HL-60 (cell line): ENCODE measurements around the gene STOML1.

Experiments
- DNase-seq, 2 experiments: peaks; one replicate each; pipeline ENCODE4 v3.0.0-alpha.2; 2010 to 2020; ENCODE audit warnings: low read depth in 1 of 2, low spot score in 1 of 2
- H3K27ac ChIP-seq: fragments of 250-450 bp; sonication (Bioruptor Pico); replicated peaks from 2 replicates; pipeline ENCODE4 v1.5.1; 2020; ENCODE audit warnings: mild to moderate bottlenecking, moderate library complexity
- H3K27me3 ChIP-seq: fragments of 250-450 bp; sonication (Bioruptor Pico); 2 replicates; pipeline ENCODE4 v1.5.1; 2021; ENCODE audit warnings: mild to moderate bottlenecking, moderate library complexity; ENCODE audit not compliant: insufficient read depth, poor library complexity, severe bottlenecking
- H3K4me3 ChIP-seq: replicated peaks from 2 replicates; pipeline ENCODE4 v1.5.1; 2011; ENCODE audit warnings: mild to moderate bottlenecking, control low read depth, low read length; ENCODE audit not compliant: insufficient read depth
- GABPA ChIP-seq: IDR thresholded peaks from 2 replicates; pipeline ENCODE4 v1.6.1; 2012; ENCODE audit warnings: low read depth
- POLR2AphosphoS5 ChIP-seq: IDR thresholded peaks from 2 replicates; pipeline ENCODE4 v1.6.1; 2012; ENCODE audit warnings: low read depth
- SPI1 ChIP-seq: IDR thresholded peaks from 2 replicates; pipeline ENCODE4 v1.6.1; 2012; ENCODE audit warnings: low read depth, mild to moderate bottlenecking, borderline replicate concordance
- TF ChIP-seq, protein P1 (sequence below): IDR thresholded peaks from one replicate; pipeline ENCODE4 v1.5.1; 2011; ENCODE audit warnings: low read length, control low read depth, inconsistent platforms; ENCODE audit not compliant: insufficient read depth
- TF ChIP-seq, protein P2 (sequence below): IDR thresholded peaks from 2 replicates; pipeline ENCODE4 v1.6.1; 2012; ENCODE audit warnings: low read depth; ENCODE audit not compliant: insufficient replicate concordance

Gene STOML1

DNA sequence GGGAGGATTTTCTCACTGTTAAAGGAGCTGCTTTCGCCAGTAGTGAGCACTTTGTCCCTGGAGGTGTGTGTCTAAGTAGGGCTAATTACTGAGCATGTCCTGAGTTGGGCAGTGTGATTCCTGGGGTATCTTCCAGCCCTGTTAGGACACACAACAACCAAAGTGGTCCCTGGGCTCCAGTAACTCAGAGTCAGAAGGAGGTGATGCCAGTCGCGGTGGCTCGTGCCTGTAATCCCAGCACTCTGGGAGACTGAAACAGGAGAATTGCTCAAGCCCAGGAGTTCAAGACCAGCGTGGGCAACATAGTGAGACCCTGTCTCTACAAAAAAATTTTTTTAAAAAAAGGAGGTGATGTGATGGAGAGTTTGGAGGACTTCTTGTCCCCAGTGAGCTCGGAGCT, 40.0 kb upstream of the STOML1 start:
- TF ChIP-seq, protein P1, sequence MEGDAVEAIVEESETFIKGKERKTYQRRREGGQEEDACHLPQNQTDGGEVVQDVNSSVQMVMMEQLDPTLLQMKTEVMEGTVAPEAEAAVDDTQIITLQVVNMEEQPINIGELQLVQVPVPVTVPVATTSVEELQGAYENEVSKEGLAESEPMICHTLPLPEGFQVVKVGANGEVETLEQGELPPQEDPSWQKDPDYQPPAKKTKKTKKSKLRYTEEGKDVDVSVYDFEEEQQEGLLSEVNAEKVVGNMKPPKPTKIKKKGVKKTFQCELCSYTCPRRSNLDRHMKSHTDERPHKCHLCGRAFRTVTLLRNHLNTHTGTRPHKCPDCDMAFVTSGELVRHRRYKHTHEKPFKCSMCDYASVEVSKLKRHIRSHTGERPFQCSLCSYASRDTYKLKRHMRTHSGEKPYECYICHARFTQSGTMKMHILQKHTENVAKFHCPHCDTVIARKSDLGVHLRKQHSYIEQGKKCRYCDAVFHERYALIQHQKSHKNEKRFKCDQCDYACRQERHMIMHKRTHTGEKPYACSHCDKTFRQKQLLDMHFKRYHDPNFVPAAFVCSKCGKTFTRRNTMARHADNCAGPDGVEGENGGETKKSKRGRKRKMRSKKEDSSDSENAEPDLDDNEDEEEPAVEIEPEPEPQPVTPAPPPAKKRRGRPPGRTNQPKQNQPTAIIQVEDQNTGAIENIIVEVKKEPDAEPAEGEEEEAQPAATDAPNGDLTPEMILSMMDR: no peak
- no peak for TF ChIP-seq POLR2AphosphoS5
- TF ChIP-seq GABPA: no peak
- TF ChIP-seq SPI1: no peak
- TF ChIP-seq, protein P2, sequence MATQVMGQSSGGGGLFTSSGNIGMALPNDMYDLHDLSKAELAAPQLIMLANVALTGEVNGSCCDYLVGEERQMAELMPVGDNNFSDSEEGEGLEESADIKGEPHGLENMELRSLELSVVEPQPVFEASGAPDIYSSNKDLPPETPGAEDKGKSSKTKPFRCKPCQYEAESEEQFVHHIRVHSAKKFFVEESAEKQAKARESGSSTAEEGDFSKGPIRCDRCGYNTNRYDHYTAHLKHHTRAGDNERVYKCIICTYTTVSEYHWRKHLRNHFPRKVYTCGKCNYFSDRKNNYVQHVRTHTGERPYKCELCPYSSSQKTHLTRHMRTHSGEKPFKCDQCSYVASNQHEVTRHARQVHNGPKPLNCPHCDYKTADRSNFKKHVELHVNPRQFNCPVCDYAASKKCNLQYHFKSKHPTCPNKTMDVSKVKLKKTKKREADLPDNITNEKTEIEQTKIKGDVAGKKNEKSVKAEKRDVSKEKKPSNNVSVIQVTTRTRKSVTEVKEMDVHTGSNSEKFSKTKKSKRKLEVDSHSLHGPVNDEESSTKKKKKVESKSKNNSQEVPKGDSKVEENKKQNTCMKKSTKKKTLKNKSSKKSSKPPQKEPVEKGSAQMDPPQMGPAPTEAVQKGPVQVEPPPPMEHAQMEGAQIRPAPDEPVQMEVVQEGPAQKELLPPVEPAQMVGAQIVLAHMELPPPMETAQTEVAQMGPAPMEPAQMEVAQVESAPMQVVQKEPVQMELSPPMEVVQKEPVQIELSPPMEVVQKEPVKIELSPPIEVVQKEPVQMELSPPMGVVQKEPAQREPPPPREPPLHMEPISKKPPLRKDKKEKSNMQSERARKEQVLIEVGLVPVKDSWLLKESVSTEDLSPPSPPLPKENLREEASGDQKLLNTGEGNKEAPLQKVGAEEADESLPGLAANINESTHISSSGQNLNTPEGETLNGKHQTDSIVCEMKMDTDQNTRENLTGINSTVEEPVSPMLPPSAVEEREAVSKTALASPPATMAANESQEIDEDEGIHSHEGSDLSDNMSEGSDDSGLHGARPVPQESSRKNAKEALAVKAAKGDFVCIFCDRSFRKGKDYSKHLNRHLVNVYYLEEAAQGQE: no peak
- Histone ChIP-seq H3K27me3 (no peaks in the 10 kb centered on the region), H3K4me3 (no peak overlapping the region), H3K27ac (no peak overlapping the region)
- DNase-seq: no peak

DNA sequence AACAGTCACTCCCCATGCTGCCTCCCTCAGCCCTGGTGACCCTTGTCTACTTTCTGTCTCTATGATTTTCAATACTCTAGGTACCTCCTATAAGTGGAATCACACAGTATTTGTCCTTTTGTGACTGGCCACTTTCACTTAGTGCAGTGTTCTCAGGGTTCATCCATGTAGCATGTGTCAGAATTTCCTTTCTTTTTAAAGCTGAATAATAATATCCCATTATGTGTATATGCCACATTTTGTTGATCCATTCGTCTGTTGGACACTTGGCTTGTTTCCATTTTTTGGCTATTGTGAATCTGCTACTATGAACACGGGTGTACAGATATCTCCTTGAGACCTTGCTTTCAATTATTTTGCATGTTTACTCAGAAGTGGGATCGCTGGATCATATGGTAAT, 36.6 kb upstream of the STOML1 start:
- no peak overlapping the region for H3K27ac ChIP-seq
- DNase-seq: no peak
- no peaks in the 10 kb centered on the region for H3K27me3 ChIP-seq
- no peak overlapping the region for H3K4me3 ChIP-seq
- TF ChIP-seq POLR2AphosphoS5 (no peak), SPI1 (no peak), GABPA (no peak)
- TF ChIP-seq, protein P2: no peak
- TF ChIP-seq, protein P1: no peak

DNA sequence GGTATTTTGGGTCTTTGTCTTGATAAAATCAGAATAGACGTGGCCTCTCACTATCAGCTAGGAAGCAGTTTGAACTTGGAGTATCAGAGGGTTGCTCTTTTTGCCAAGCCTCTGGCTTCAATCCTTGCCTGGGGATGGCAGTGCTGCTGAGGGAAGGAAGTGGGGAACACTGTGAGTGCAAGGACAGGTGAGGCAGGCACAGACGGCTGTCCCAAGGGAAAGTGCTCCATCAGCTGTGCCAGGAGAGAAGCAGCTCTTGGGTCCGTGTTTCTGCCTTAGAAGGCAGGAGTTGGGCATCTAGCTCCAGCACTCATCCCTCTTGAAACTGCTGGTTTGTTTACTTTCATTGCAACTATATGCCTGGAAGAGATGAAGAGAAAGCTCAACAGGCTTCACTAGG, 35.6 kb upstream of the STOML1 start:
- Histone ChIP-seq H3K27ac (no peak overlapping the region), H3K27me3 (no peaks in the 10 kb centered on the region), H3K4me3 (no peak overlapping the region)
- DNase-seq: no peak
- no peak for TF ChIP-seq SPI1
- no peak for TF ChIP-seq GABPA
- TF ChIP-seq POLR2AphosphoS5: no peak
- TF ChIP-seq, protein P1: no peak
- TF ChIP-seq, protein P2: no peak
